ENCODE measurements around the gene RNF207.

GRCh38 chr1:6239213-6239752 is 33.4 kb downstream of the RNF207 start:
- TF ChIP-seq POLR2A (IDR thresholded peaks at IDR 0.05) (no peak), CTCF (IDR thresholded peaks at IDR 0.05) (no peak)
